GM10266 (cell line): ENCODE results near the gene FNDC3B.

Experiments used
- DNase-seq: peaks from one replicate; pipeline ENCODE4 v3.0.0; 2012; ENCODE audit errors: extremely low spot score
- TF ChIP-seq, protein P1 (sequence below): IDR thresholded peaks from 2 replicates; pipeline ENCODE4 v1.5.1; 2012; ENCODE audit warnings: mild to moderate bottlenecking, low read depth; ENCODE audit not compliant: control insufficient read depth, insufficient read depth; ENCODE audit errors: missing control alignments

Gene FNDC3B

DNA sequence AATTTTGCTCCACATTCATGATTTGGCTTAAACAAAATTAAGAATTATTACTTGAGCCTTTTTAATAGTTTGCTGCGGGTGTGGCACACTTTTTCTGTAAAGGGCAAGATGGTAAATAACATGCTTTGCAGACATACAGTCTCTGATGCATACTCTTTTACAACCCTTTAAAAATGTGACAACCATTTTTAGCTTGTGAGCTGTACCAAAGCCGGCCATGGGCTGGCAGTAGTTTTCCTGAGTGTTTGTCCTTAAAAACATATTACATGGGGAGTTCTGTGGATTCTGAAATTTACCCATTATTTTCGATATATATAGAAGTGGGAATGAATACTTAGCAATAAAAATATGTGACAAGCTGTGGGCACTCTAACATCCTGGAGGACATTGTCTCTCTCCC, 163.4 kb downstream of the FNDC3B start:
- no peak for DNase-seq

DNA sequence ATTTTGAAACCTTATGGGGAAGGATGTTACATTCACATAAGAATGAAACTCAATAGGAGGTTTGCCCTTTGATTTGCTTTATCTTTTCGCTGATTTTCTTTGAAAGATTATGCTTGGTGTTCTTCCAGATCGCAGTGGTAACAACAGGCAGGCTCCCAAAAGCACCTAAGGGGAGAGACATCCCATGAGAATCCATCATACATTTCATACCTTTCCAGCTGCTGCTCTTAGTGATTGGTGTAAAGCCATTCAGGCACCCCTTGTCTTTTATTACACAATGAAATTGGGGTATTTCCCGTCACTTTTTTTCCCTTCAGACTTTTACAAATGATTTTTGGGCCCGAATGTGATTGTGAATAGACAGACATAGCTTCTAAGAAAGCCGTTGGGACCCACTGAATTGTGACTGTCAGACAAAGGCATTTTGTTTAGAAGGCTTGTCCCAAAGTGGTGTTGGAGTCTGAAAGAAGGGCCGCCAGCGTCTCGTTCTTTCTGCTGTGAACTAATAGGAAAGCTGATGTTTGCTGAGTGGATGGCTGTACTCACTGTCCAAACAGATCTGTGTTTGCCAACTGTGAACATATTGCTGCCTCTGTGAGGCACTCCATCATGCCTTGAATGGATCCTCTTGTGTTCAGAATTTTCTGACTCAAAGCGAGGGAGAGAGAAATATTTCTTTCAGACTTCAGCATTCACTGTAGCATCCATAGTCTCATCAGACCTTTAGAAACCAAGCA, 164.3 kb downstream of the FNDC3B start:
- DNase-seq, result no peak
- TF ChIP-seq, protein P1, sequence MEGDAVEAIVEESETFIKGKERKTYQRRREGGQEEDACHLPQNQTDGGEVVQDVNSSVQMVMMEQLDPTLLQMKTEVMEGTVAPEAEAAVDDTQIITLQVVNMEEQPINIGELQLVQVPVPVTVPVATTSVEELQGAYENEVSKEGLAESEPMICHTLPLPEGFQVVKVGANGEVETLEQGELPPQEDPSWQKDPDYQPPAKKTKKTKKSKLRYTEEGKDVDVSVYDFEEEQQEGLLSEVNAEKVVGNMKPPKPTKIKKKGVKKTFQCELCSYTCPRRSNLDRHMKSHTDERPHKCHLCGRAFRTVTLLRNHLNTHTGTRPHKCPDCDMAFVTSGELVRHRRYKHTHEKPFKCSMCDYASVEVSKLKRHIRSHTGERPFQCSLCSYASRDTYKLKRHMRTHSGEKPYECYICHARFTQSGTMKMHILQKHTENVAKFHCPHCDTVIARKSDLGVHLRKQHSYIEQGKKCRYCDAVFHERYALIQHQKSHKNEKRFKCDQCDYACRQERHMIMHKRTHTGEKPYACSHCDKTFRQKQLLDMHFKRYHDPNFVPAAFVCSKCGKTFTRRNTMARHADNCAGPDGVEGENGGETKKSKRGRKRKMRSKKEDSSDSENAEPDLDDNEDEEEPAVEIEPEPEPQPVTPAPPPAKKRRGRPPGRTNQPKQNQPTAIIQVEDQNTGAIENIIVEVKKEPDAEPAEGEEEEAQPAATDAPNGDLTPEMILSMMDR, result no peak

More for the DNA sequence above, 163.4 kb downstream of the FNDC3B start:
- TF ChIP-seq, protein P1, result no peak

DNA sequence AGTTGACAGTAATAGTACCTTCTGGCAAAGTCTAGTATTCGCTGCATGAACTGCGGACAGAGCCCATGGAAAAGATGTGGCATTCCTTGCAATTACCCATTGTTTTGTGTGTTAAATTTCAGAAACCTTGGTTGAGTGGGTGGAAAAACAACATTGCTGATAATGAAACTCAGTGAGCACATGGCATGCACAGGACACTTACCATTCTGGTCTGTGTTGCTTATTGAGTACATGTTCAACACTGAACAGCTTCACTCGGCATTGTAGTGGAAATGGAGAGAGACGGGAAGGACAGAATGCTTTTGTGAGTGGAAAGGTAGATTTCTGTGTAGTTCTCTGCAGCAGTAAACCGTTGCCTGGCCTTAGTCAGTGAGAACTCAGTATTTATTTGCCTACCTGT, 165.3 kb downstream of the FNDC3B start:
- TF ChIP-seq, protein P1, result no peak
- no peak for DNase-seq

DNA sequence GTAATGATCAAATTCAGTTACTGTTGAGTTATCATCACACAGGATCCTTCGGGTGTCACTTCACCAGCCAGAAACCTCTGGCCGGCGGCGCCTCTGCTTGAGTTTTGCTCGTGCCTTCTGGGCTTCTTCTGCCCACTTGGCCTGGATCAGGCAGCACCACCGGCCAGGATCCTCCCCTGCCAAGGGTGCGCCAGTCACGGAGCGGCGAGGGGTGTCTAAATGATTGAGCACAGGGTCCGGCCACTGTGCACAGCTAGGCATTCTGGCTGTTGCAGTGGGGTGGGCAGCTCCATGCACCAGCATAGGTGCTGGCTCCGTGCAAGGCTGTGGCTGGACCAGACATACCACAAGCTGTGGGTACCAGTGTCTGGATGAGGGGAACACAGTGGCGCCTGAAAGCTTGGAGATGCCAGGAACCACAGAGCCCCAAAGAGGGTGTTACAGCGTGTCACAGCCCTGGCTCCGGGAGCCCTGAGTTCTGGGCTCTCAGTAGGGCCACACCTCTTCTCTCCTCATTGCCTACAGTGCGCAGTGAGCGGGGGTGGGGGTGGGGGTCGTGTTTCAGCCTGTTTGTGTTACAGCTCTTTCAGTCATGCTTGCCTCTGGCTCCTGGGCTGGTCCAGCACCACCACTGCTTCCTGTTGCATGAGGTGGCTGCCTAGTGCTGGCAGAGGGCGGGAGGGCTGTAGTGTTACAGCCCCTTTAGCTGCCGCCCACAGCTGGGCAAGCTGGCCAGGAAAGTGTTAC, 169.4 kb downstream of the FNDC3B start:
- TF ChIP-seq, protein P1, result no peak
- DNase-seq, result no peak

DNA sequence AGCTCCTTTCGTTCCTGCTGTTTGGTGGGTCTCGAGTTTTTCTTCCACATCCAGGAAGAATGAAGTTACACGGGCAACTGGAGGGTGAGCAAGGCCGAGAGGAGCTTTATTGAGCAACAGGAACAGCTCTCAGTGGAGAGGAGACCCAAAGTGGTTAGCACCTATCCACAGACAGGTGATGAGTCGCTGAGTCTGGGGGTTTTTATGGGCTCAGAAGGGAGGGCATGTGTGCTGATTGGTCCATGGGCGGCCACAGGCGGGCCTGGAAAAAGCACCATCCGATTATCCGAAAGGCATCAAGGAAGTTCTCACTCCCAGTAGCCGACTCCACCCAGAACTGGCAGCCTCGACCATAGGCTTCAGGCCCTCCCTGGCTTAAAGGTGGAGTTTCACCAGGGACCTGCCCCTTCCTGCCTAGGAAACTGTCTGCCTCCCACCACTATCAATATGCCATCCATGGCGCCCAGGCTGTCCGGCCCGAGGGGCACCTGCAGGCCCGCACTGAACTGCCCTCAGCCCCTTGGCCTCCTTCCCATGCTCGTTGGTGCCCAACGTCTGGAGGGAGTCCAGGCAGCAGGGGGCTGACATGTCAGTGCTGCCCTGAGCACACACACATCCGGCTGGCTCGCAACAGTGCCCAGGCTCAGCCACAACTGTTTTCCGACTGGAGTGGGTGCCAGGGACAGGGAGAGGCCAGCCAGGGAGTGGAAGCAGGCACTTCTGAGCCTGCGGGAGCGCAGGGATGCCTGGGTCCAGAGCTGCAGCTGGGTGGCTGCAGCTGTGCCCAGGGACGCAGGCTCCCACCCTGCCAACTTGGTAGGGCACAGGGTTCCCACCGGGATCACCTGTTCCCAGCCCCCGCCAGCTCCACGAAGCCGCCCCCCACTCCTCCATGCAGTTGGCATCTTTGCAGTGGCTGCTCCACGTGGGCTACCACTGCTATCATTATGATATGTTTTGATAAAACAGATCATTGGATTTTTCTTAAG, 170.2 kb downstream of the FNDC3B start:
- no peak for DNase-seq
- TF ChIP-seq, protein P1, result no peak

DNA sequence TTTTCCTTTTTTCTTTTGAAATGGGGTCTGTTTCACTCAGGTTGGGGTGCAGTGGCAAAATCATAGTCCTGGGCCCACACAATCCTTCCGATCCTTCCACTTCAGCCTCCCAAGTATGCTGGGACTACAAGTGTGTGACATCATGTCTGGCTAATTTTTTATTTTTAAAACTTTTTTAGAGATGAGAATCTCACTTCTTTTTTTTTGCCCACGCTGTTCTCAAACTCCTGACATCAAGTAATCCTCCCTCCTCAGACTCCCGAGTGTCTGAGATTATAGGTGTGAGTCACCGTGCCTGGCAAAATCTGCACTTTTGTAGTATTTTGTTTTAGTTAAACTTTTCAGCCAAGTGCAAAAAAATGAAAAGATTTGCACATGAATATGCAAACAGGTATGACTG, 171.0 kb downstream of the FNDC3B start:
- TF ChIP-seq, protein P1, result no peak
- DNase-seq, result no peak
